ENCODE measurements around the gene ECE1.
"Not testable (repeated sequence)": the region's sequence is repeated elsewhere in the genome, so short reads cannot be mapped to it uniquely, and the experiment has no call there.

ECE1 gene

DNA sequence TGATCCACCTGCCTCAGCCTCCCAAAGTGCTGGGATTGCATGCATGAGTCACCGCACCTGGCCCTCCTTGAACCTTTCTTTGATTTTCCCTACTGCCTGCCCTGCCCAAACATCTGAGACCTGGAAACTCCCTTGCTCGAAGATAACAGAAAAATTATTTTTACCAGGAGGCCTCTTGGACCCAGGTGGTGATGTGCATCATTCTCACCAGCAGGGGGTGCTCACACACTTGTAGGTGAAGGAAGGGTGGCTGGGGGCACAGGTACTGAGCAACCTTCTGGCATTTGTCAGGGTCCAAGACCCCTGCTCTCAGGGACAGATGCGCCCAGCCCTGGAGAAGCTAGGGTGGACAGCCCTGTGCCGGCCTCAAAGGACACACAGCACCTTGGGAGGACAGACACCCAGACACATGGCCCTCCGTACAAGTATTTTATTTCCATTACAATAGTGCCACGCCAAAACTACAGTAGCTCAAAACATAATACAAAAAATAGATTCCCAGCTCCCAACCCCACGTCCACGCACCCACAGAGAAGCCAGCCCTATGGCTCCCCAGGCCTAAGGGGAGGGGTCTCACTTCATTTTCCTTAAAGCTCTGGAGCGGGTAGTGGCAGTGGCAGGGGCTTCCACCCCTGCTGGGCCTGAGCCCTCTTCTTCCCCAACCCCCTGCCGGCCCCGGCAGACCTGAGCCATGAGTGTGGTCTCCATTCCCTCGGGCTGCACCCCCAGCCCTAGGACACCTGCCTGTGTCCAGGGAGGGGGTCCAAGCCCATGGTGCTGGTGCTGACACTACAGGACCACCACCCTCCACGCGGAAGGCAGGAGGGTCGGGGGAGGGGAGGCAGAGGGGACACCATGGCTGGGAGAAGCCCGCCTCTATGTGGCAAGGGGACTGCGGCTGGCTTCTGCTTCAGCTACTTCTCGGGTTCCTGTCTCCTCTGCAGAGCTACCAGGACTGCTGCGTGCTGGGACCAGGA is 73.1 kb downstream of the ECE1 start:
- DNase-seq: peak in 1 of 2 donors; percentile 70

DNA sequence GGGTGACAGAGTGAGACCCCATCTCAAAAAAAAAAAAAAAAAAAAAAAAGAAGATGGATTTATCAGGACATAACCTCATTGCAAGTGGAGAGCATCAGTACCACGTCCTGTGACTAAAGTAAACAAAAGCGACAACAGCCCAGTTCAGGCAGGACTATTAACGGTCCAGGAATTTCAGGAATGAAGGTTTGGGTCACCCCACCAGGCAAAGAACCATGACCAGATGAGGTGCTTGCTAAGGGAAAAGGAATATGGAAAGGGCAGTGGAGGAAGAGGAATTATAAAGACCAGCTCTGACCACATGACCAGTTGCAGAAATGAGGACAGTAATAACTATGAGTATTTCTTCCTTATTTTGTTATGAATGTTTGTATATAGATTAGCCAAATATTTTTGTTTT is 78.1 kb downstream of the ECE1 start:
- DNase-seq: no peak

- not testable (repeated sequence) for DNase-seq
Measured at GRCh38 chr1:21208137-21208700, 82.0 kb downstream of the ECE1 start.

DNA sequence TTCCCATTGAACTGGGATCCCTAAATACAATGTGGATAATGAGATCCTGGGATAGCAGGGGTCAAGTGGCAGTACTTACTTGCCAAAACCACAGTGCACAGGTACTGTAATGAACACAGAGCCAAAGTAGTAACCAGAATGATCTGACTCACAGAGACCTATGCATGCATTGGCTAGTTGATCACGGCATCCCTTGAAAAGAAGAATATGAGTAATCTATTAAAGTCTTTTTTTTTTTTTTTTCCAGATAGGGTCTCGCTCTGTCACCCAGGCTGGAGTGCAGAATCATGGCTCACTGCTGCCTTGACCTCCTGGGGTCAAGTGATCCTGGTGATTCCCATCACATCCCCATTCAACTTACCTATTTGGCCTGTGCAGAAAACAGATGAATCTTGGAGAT is 84.1 kb downstream of the ECE1 start:
- no peak for DNase-seq

DNA sequence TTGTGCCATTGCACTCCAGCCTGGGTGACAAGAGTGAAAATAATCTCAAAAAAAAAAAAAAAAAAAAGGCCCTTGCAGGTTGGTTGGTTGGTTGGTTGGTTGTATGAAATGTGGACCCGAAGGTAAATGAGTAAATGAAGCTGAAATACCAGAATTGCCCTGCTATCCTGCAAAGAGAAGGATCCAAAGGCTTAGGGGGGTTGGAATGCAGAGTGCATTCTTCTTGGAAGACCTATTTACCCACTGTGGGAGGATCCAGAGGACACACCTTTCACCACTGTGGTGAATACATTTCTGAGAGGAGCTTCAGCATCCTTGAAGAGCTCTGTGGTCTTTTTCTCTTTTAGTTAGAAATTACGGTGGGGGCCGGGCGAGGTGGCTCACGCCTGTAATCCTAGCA is 84.8 kb downstream of the ECE1 start:
- DNase-seq: no peak

GRCh38 chr1:21201650-21202049 is 88.6 kb downstream of the ECE1 start:
- DNase-seq: no peak

GRCh38 chr1:21201238-21201637 is 89.0 kb downstream of the ECE1 start:
- not testable (repeated sequence) for DNase-seq

GRCh38 chr1:21200767-21201166 is 89.5 kb downstream of the ECE1 start:
- DNase-seq: peak in 1 of 2 donors; percentile 24

DNA sequence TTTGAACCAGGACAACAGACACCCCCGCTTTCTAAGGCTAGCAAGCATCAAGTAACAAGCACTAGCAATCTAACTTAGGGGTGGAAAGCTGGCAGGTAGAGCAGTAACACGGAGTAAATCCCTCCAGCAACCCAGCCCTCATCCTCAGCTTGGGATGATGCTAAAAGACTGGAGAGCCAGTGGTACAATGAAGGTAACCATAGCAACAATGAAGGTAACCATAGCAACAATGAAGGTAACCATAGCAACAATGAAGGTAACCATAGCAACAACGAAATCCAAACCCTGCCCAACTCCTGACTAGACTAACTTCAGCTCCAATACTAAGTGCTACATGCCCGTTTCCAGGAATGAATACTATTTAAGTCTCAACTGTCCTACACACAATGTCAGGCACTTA is 91.3 kb downstream of the ECE1 start:
- no peak for DNase-seq

DNA sequence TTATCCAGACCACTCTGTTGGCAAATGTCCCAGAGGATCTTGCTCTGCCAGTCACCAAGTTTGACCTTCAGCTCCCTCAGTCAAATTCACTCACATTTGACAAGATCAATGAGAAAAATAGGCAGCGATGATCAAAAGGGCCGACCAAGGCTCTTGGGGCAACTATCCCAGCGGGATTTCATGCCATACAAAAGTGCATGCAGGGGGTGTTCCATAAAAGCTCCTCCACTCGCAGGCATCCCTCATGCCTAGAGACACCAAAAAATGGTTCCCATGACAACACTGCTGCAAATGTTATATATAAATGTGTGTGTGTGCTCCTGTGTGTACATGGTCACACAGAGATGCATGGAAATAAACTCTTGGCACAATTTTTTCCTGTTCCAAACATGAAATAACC is 97.4 kb downstream of the ECE1 start:
- no peak for DNase-seq

DNA sequence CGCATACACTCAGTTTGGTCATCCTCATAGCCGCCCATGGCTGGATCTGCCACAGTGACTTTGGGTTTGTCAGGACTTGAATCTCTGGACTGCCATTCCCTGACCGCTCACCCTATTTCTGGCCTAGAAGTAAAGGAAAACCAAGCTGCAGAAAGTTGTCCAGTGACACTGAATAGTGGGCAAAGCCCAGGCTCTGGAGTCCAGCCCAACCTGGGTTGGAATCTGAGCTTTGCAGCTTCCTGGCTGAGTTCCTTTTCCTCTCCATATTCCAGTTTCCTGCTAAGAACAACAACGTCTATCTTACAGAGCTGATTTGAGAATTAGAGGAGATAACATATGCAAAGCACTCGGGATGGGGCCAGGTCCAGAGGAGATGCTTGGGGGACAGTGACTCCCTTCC is 98.0 kb downstream of the ECE1 start:
- no peak for DNase-seq

DNA sequence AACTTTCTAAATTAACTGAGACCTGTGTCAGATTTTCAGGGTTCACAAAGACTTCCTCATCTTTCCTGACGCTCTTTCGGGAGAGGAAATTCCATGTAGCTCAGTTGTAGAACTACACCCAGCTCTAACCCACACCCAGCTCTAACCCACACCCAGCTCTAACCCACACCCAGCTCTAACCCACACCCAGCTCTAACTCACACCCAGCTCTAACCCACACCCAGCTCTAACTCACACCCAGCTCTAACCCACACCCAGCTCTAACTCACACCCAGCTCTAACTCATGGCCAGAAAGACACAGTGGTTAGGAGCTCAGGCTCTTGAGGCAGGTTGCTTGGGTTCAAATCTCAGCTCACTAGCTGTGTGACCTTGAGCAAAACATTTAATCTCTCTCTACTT is 99.5 kb downstream of the ECE1 start:
- not testable (repeated sequence) for DNase-seq

DNA sequence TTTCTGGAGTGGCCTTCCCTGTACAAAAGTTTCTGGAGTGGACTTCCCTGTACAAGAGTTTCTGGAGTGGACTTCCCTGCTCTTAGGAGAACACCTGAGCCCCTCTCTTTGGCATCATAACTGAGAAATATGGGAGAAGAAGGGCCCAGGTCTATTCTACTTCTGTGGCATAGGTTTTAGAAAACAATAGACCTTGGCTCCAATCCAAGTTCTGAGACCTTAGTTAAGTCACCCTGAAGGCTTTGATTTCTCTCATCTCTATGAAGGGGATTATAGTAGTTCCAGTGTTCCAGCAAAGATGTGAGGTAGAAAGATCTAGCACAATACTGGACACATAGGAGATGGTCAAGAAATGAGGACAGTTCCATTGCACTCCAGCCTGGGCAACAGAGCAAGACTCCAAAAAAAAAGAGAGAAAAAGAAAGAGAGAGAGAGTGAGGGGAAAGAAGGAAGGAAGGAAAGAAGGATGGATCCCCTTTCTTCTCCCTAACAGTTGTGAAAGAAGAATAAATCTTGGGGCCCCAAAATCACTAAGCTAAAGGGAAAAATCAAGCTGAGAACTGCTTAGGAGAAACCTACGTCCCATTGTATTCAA is 100.3 kb downstream of the ECE1 start:
- DNase-seq: no peak

DNA sequence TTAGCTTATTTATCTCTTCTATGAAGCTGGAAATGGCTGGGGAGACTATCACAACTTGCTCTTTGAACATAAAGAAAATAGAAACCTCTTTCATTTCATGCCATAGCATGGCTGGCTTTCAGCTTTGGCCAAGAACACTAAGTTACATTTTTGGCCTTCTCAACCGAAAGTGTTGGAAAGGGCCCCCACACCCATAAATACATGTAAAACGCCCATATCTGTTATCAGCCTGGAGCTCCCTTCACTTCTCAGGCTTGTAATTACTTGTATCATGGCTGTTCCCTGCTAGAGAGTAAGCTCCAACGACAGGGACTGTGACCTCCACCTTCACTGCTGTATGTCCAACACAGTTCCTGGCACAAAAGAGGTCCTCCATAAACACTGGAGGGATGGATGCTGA is 100.8 kb downstream of the ECE1 start:
- DNase-seq: no peak

DNA sequence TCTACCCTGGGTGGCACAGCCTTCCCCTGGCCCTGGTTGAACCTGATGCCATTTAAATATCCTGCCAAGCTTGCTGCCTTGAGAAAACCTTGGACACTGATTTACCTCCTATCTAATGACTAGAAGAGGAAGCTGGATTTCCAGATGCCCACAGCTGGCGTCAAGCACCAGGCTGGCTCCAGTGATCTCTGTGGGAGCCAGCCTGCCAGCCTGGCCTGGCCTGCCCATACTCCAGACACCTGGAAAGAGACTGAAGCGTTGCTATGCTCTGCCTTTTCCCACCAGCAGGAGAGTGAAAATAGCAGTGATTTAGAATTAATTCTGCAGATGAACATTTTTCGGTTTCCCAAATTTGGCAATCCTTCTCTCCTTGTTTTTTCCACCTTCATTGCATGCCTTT is 102.0 kb downstream of the ECE1 start:
- DNase-seq: no peak

- DNase-seq: no peak
Measured at GRCh38 chr1:21185221-21185731, 105.0 kb downstream of the ECE1 start.

DNA sequence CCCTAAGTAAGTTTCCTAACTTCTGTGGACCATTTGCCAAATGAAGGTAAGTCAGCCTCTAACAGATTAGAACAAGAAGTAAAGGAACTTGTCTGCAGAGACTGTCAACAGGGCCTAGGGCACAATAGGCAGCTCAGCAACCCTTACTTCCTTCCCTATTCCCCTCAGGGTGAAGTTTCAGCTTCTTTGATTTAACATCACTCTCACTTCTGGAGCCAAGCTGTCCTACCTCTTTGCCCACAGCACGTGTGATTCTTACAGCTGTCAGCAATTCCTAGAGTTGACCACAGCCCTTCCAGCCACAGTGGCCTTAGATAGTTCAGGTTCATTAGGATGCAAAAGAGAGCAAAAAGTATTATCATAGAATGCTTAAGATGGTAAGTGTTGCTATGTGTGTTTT is 106.0 kb downstream of the ECE1 start:
- peak; percentile 17 to 44 for DNase-seq

DNA sequence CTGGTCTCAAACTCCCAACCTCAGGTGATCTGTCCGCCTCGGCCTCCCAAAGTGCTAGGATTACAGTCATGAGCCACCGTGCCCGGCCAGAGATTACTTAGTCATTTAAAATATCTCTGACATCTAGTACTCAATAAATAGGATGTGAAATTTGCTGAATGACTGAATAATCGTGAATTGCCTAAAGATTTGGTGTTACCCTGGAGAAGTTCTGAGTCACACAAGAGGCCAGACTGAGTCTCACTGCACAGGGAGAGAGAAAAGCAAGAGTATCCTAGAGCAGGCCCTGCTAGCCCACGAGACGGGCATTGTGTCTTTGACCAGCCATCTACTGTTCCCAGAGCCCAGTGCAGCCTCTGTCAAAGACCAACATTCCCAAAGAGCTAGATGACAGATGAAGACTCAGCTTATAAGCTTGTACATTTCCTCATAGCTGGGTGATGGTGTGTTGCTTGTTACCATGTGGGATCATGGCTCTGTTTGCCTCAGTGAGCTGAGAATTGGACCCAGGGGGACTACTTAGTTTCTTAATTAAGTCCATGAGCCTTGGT is 108.0 kb downstream of the ECE1 start:
- DNase-seq: peak; percentile 20 to 29

DNA sequence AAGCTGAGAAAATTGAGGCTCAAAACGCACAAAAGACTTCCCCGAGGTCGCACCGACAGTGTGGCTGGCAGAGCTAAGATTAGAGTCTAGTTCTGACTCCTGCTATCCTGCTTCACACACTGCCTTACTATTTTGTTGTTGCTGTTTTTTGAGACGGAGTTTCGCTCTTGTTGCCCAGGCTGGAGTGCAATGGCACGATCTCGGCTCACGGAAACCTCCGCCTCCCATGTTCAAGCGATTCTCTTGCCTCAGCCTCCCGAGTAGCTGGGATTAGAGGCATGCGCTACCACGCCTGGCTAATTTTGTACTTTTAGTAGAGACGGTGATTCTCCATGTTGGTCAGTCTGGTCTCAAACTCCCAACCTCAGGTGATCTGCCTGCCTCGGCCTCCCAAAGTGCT is 112.0 kb downstream of the ECE1 start:
- DNase-seq: not testable (repeated sequence)

DNA sequence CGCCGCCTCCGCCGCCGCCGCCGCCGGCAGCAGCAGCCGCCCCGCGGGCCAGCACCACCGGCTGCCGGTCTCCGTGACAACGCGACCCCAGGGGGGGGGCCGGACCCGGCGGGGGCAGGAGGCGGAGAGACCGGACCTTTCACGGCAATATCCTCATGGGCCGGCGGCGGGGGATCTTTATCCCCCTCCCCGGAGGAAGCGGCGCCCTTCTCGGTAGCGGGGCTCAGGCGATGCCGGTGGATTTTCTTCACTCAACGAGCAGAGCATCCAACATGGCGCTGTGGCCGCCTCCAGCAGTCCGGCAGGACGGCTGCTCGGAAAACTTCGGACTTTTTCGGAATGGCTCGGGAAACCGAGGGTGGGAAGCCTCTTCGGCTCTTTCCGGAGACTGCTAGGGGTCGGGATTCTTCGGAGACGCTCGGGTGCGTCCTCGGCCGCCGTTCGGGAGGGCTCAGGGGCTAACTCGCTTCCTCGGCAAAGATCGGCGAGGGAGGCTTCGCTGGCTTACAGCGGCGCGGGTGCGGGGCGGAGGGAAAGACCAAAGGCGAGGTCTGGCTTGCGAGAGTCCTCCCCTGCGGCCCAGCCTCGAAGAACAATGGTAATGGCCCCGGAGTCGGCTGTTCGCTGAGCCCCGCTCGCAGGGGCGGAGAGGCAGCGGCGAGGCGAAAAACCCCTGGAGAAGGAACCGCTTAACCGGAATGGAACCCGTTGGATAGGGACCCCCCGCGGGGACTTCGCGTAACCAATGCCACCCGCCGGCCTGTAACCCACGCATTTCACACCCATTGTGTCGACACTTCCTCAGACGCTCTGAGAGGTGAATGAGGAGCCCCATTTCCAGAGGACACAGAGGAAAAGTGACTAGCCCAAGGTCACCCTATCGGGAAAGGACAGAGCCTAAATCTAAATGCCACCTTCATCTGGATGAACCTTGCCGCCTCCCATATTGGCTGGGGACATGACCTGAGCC is 113.4 kb downstream of the ECE1 start, which contains the start of gene EIF4G3:
Gene EIF4G3 (minus strand): TSS at position 312 of the 970 bp plus-strand sequence. CDS start 174,155 bp downstream, outside the sequence.
- DNase-seq: peak; percentile 93 to 100

DNA sequence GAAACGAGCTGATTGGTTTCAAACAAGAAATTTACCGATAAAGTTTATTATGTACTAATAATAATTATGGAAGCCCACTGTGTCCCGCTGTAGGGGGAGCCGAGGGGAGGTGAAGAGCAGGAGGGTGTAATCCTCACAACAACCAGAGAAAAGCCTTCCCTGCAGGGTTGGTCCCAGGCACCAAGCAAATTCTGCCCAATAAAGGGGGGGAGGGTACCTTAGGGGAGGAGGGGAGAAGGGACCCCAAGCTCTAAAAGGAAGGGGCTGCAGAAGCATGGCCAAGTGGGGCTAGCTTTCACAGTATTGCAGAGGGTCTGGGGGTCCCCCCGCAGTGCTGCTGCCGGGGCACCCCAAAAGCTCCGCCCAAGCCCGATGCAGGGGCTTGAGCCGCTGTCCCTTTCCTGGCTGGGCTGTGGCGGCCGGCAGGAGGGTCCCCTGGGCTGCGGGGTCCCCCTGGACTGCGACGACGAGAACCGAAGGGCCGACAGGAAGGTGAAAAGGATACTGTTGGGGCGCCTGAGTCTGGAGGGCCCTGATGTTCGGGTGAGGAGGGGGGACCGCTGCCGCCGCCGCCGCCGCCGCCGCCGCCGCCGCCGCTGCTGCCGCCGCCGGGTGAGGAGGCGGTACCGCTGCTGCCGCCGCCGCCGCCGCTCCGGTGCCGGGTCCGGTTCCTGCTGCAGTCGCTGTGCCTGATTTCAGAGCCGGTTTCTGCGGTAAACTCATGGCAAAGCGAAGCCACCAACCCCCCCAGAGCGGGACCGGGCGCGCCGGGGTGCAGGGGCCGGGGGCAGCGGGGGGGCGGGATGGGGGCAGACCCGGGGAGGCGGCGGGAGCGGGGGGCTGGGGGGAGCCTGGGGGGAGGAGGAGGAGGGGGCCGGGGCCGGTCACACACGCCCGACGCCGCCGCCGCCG is 114.3 kb downstream of the ECE1 start:
- DNase-seq: no peak
